Adrenal gland (tissue), 5 donors: Measurements from ENCODE around the gene INSR.

Experiments used
- CTCF ChIP-seq, 6 experiments: fragments of 450-650 bp in 4 of 6; fragments of 200-600 bp in 2 of 6; sonication (generic) in 1 of 6; IDR thresholded peaks; 1 replicate in 5 of 6; 2 replicates in 1 of 6; pipeline versions ENCODE4 v1.5.1 to v1.8.0; 2016 to 2021; ENCODE audit warnings: antibody characterized with exemption in 6 of 6, mild to moderate bottlenecking in 2 of 6, moderate library complexity in 1 of 6
- POLR2A ChIP-seq, 2 donors: fragments of 450-650 bp; IDR thresholded peaks; one replicate each; pipeline ENCODE4 v1.6.1; 2017; ENCODE audit warnings: antibody characterized with exemption in 2 of 2, mild to moderate bottlenecking in 2 of 2, moderate library complexity in 1 of 2
- donor health status: DM: no; HTN: no; CAD: no.

GRCh38 chr19:7074705-7075282 is 219.4 kb downstream of the INSR start:
- TF ChIP-seq CTCF (IDR thresholded peaks at IDR 0.05) (no peak), POLR2A (IDR thresholded peaks at IDR 0.05) (no peak)
